ENCODE data around the gene FAM151B. TPM values are rescaled to one million over a fixed set of nuclear protein-coding genes. Genes with fewer than 3 reads are reported as not detected.
A peak's percentile ranks its signal among the peaks of the same experiment; 100 is the strongest.

FAM151B gene
- total RNA-seq, 1 experiment from 2014 or later, result 2.4 TPM

DNA sequence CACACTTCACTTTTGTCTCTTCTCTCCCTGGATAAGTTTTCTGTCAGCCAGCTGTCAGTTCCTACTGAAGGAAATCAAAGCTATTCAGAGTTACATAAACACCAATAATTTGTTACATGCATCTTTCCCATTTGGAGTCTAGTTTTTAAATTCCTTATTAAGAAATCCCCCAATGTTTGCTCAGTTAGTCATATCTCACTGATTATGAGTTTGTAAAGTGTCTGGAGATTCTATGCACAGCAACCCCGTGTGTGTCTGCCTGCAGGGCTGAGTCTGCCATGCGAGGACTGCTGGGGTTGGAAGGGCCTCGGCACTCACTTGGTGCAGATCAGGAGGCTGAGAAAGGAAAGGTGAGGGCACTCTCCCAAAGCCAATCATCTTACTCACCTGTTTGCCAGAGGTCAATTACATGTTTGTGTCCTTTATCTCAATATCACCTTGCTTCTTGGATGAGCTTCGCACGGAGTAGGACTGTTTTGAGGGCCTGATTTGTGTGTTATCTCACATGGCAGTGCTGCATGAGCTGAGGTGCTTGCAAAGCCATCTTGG is 78.9 kb downstream of the FAM151B start:
- Mint-ChIP-seq H3K9me3 (ENCODE audit: unreplicated experiment) (no peaks in the 10 kb centered on the region), H3K27me3 (ENCODE audit: insufficient read depth, unreplicated experiment) (peaks cover 30% of the 10 kb centered on the region), H3K4me3 (ENCODE audit: unreplicated experiment) (no peak overlapping the region), H3K36me3 (ENCODE audit: insufficient read depth, unreplicated experiment) (no peaks in the 10 kb centered on the region), H3K4me1 (ENCODE audit: low read depth, unreplicated experiment) (no peaks in the 10 kb centered on the region), H3K27ac (ENCODE audit: unreplicated experiment) (no peak overlapping the region)
- intact Hi-C loops (cut with micrococcal nuclease; ENCODE audit: unreplicated experiment), result loop anchor here (10.0 kb wide), 1 partner anchor 82 kb away; the partner anchor contains the start of gene FAM151B
- POLR2A ChIA-PET, result no interaction called here
- CTCF ChIA-PET, result no interaction called here
- no peaks in the 10 kb centered on the region for H3K36me3 ChIP-seq (ENCODE audit: control insufficient read depth, insufficient read depth, low read length)
- peaks cover 2% of the 10 kb centered on the region for H3K27me3 ChIP-seq (replicated peaks; ENCODE audit: control insufficient read depth, insufficient read depth, low read length)
- TF ChIP-seq, protein P1, sequence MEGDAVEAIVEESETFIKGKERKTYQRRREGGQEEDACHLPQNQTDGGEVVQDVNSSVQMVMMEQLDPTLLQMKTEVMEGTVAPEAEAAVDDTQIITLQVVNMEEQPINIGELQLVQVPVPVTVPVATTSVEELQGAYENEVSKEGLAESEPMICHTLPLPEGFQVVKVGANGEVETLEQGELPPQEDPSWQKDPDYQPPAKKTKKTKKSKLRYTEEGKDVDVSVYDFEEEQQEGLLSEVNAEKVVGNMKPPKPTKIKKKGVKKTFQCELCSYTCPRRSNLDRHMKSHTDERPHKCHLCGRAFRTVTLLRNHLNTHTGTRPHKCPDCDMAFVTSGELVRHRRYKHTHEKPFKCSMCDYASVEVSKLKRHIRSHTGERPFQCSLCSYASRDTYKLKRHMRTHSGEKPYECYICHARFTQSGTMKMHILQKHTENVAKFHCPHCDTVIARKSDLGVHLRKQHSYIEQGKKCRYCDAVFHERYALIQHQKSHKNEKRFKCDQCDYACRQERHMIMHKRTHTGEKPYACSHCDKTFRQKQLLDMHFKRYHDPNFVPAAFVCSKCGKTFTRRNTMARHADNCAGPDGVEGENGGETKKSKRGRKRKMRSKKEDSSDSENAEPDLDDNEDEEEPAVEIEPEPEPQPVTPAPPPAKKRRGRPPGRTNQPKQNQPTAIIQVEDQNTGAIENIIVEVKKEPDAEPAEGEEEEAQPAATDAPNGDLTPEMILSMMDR (IDR thresholded peaks at IDR 0.05; ENCODE audit: insufficient read depth in 1 of 2, low read depth in 1 of 2, low read length in 1 of 2, severe bottlenecking in 1 of 2, unreplicated experiment in 1 of 2), result no peak
- 0 out of 2 replicates have a peak, but pooled peaks cover 6% of the 10 kb centered on the region for H3K4me1 ChIP-seq
- BruUV-seq (replicated peaks), result no TSS peak
- H3K4me3 ChIP-seq (ENCODE audit: low read depth, low read length), result no peak overlapping the region
- H3K9me3 ChIP-seq, result no peaks in the 10 kb centered on the region
- DNase-seq, result no peak

DNA sequence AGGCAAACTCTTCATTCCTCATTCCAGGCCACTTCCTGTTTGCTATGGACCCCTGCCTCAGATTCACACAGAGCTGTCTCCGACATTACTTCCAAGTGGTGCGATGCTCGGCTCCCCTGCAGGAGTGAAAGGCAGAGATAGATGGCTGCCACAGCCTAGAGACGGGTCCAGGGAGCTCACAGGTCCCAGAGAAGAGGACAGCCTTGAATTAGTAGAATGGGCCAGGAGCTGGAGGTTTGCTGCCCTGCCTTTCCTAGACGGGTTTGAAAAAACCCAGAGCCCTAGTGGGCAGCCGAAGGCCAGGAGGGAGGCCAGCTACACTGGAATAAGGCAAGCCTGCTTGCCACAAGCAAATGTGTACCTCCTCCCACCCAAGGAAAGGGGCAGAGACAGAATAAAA is 80.4 kb downstream of the FAM151B start:
- Mint-ChIP-seq H3K9me3 (ENCODE audit: unreplicated experiment) (no peaks in the 10 kb centered on the region), H3K4me3 (ENCODE audit: unreplicated experiment) (no peak overlapping the region), H3K27me3 (ENCODE audit: insufficient read depth, unreplicated experiment) (peaks cover 34% of the 10 kb centered on the region), H3K36me3 (ENCODE audit: insufficient read depth, unreplicated experiment) (no peaks in the 10 kb centered on the region), H3K27ac (ENCODE audit: unreplicated experiment) (no peak overlapping the region), H3K4me1 (ENCODE audit: low read depth, unreplicated experiment) (no peaks in the 10 kb centered on the region)
- ChIA-PET POLR2A (no interaction called here), CTCF (interaction anchor here (0.9 kb wide), 1 partner anchor 87 kb away, joined by 3 read pairs; no protein-coding TSS in a partner anchor)
- no TSS peak for BruUV-seq (replicated peaks)
- H3K9me3 ChIP-seq, result 0 out of 2 replicates have a peak, but pooled peaks cover 3% of the 10 kb centered on the region
- no peaks in the 10 kb centered on the region for H3K36me3 ChIP-seq (ENCODE audit: control insufficient read depth, insufficient read depth, low read length)
- H3K4me3 ChIP-seq (ENCODE audit: low read depth, low read length), result no peak overlapping the region
- intact Hi-C loops (cut with micrococcal nuclease; ENCODE audit: unreplicated experiment), result loop anchor here (10.0 kb wide), 1 partner anchor 83 kb away; the partner anchor contains the start of gene FAM151B
- H3K4me1 ChIP-seq, result 0 out of 2 replicates have a peak, but pooled peaks cover 6% of the 10 kb centered on the region
- peaks cover 2% of the 10 kb centered on the region for H3K27me3 ChIP-seq (replicated peaks; ENCODE audit: control insufficient read depth, insufficient read depth, low read length)
- no peak for DNase-seq
- TF ChIP-seq, protein P1 (IDR thresholded peaks at IDR 0.05; ENCODE audit: insufficient read depth in 1 of 2, low read depth in 1 of 2, low read length in 1 of 2, severe bottlenecking in 1 of 2, unreplicated experiment in 1 of 2), result no peak

DNA sequence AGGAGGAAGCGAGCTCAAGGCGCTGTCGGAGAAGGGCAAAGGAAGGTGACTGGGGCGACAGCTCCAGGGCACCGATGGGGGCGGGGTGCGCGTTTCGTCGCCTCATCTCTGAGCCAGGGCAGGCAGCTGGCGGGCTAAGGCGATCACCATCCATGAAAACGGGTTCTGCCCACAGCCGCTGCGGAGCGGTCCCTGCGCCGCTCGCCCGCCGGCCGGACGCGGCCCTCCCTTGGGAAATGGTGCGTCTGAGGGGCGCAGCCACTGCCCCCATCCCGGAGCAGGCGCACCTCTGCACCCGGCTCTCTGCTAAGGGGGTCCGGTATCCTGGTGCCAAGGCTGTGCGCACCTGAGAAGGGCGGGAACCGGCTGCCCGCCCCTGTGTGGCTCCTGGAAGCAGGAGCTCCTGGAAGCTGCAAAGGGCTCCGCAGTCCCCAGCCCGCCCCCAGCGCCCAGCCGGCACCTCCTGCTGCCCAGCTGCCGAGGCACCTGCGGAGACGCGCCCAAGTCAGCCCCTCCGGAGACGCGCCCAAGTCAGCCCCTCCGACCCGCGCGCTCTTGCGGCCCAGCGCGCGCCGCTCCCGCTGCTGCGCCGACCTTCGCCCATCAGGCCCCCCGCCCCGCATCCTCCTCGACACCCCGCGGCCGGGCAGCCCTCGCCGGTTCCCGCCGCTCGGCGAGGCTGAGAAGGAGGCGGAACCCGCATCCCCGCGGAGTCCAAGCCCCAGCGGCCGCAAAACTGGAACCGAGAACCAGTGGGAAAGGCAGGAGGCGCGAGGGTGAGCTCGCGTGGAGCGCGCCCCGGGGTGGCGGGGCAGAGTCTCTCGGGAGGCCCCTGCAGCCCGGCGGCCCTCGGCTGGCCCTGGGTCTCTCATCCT is 81.4 kb downstream of the FAM151B start:
- ChIA-PET CTCF (interaction anchor here (0.9 kb wide), 1 partner anchor 88 kb away, joined by 3 read pairs; no protein-coding TSS in a partner anchor), POLR2A (no interaction called here)
- no TSS peak for BruUV-seq (replicated peaks)
- H3K27me3 Mint-ChIP-seq (ENCODE audit: insufficient read depth, unreplicated experiment), result peaks cover 29% of the 10 kb centered on the region
- no peaks in the 10 kb centered on the region for H3K36me3 ChIP-seq (ENCODE audit: control insufficient read depth, insufficient read depth, low read length)
- peaks cover 2% of the 10 kb centered on the region for H3K27me3 ChIP-seq (replicated peaks; ENCODE audit: control insufficient read depth, insufficient read depth, low read length)
- H3K9me3 Mint-ChIP-seq (ENCODE audit: unreplicated experiment), result no peaks in the 10 kb centered on the region
- peak in 1 of 2 experiments; percentile 26 for DNase-seq
- no peaks in the 10 kb centered on the region for H3K4me1 Mint-ChIP-seq (ENCODE audit: low read depth, unreplicated experiment)
- H3K4me3 Mint-ChIP-seq (ENCODE audit: unreplicated experiment), result peak overlapping the region; percentile 70
- H3K27ac Mint-ChIP-seq (ENCODE audit: unreplicated experiment), result no peak overlapping the region
- intact Hi-C loops (cut with micrococcal nuclease; ENCODE audit: unreplicated experiment), result loop anchor here (10.0 kb wide), 1 partner anchor 85 kb away; the partner anchor contains the start of gene FAM151B
- 0 out of 2 replicates have a peak, but pooled peaks cover 6% of the 10 kb centered on the region for H3K4me1 ChIP-seq
- H3K9me3 ChIP-seq, result 0 out of 2 replicates have a peak, but pooled peaks cover 3% of the 10 kb centered on the region
- TF ChIP-seq, protein P1 (IDR thresholded peaks at IDR 0.05; ENCODE audit: insufficient read depth in 1 of 2, low read depth in 1 of 2, low read length in 1 of 2, severe bottlenecking in 1 of 2, unreplicated experiment in 1 of 2), result no peak
- peak overlapping the region; percentile 39 for H3K4me3 ChIP-seq (ENCODE audit: low read depth, low read length)
- H3K36me3 Mint-ChIP-seq (ENCODE audit: insufficient read depth, unreplicated experiment), result no peaks in the 10 kb centered on the region

All from Caco-2 (cell line).